Vagina (tissue), 2 donors: ENCODE measurements around the gene SPSB3. TPM values are rescaled to one million over a fixed set of nuclear protein-coding genes. Genes with fewer than 3 reads are reported as not detected.

Source experiments
- DNase-seq, 2 donors: peaks; one replicate each; pipeline ENCODE4 v3.0.0-alpha.2; 2017; ENCODE audit errors: extremely low spot score in 2 of 2
- H3K27ac ChIP-seq: fragments of 200-600 bp; sonication (generic); one replicate; pipeline ENCODE4 v1.5.1; 2019
- H3K27me3 ChIP-seq: fragments of 200-600 bp; sonication (generic); one replicate; pipeline ENCODE4 v1.5.1; 2019
- H3K36me3 ChIP-seq, 2 donors: fragments of 200-600 bp; sonication (generic); one replicate each; pipeline ENCODE4 v1.5.1; 2017 to 2019
- H3K4me1 ChIP-seq: fragments of 200-600 bp; sonication (generic); one replicate; pipeline ENCODE4 v1.5.1; 2019
- H3K4me3 ChIP-seq, 2 donors: fragments of 200-600 bp; sonication (generic); 1 replicate in 1 of 2; 2 replicates in 1 of 2; pipeline ENCODE4 v1.5.1; 2016 to 2019
- H3K9me3 ChIP-seq: fragments of 200-600 bp; sonication (generic); one replicate; pipeline ENCODE4 v1.5.1; 2019
- POLR2A ChIP-seq, 2 donors: fragments of 450-650 bp; IDR thresholded peaks; one replicate each; pipeline ENCODE4 v1.6.1; 2017; ENCODE audit warnings: antibody characterized with exemption in 2 of 2, mild to moderate bottlenecking in 2 of 2, moderate library complexity in 2 of 2
- POLR2AphosphoS5 ChIP-seq, 2 donors: sonication (generic); formaldehyde crosslinking; IDR thresholded peaks; one replicate each; pipeline ENCODE4 v1.9.0; 2017; ENCODE audit warnings: antibody characterized with exemption in 2 of 2, mild to moderate bottlenecking in 2 of 2, low read depth in 1 of 2; ENCODE audit not compliant: insufficient read depth in 1 of 2
- intact Hi-C: fragments of 100-400 bp; cut with DNase I; formaldehyde crosslinking; loops from one replicate; pipeline ENCODE4 v1.15.1; 2023
- total RNA-seq: library from RNA; depleted of rRNA; stranded (reverse); fragments of >200 nt; gene quantifications from one replicate; pipeline ENCODE4 v1.2.3, GENCODE V29; 2016
- TF ChIP-seq, protein P1 (sequence below), 3 experiments: fragments of 450-650 bp in 2 of 3; fragments of 200-600 bp in 1 of 3; sonication (generic) in 1 of 3; IDR thresholded peaks; one replicate each; pipeline ENCODE4 v1.5.1; 2017 to 2019; ENCODE audit warnings: antibody characterized with exemption in 3 of 3, mild to moderate bottlenecking in 2 of 3, moderate library complexity in 2 of 3

SPSB3 gene
- total RNA-seq, 1 donor from 2014 or later = 75.9 TPM

DNA sequence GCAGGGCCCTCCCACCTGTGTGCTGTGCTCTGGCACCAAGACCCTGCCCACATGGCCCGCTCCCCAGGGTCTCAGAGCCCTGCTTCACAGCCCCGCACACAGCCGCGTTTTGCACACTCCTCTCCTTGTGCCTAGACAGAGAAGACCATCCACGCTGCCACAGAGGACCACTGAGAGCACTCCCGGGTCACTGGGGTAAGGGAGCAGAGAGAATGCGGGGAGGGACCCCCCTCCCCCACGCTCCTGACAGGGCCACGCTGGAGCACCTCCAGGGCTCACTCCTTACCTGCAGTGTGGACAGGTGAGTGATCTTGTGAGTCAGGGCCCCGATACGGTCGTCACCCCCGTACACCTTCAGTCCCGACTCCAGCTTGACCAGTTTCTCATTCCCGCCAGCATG is 37.2 kb upstream of the SPSB3 start:
- Histone ChIP-seq H3K4me3 (no peak overlapping the region), H3K9me3 (no peaks in the 10 kb centered on the region), H3K27ac (no peak overlapping the region), H3K4me1 (peaks cover 6% of the 10 kb centered on the region), H3K36me3 (peaks cover 0 to 52% of the 10 kb centered on the region in 2 donors), H3K27me3 (no peaks in the 10 kb centered on the region)
- TF ChIP-seq POLR2AphosphoS5 (IDR thresholded peaks at IDR 0.05; ENCODE audit: insufficient read depth in 1 of 2, low read depth in 1 of 2) (no peak), POLR2A (IDR thresholded peaks at IDR 0.05) (no peak)
- TF ChIP-seq, protein P1, sequence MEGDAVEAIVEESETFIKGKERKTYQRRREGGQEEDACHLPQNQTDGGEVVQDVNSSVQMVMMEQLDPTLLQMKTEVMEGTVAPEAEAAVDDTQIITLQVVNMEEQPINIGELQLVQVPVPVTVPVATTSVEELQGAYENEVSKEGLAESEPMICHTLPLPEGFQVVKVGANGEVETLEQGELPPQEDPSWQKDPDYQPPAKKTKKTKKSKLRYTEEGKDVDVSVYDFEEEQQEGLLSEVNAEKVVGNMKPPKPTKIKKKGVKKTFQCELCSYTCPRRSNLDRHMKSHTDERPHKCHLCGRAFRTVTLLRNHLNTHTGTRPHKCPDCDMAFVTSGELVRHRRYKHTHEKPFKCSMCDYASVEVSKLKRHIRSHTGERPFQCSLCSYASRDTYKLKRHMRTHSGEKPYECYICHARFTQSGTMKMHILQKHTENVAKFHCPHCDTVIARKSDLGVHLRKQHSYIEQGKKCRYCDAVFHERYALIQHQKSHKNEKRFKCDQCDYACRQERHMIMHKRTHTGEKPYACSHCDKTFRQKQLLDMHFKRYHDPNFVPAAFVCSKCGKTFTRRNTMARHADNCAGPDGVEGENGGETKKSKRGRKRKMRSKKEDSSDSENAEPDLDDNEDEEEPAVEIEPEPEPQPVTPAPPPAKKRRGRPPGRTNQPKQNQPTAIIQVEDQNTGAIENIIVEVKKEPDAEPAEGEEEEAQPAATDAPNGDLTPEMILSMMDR (IDR thresholded peaks at IDR 0.05) = no peak
- intact Hi-C loops = no loop called here
- DNase-seq = no peak

DNA sequence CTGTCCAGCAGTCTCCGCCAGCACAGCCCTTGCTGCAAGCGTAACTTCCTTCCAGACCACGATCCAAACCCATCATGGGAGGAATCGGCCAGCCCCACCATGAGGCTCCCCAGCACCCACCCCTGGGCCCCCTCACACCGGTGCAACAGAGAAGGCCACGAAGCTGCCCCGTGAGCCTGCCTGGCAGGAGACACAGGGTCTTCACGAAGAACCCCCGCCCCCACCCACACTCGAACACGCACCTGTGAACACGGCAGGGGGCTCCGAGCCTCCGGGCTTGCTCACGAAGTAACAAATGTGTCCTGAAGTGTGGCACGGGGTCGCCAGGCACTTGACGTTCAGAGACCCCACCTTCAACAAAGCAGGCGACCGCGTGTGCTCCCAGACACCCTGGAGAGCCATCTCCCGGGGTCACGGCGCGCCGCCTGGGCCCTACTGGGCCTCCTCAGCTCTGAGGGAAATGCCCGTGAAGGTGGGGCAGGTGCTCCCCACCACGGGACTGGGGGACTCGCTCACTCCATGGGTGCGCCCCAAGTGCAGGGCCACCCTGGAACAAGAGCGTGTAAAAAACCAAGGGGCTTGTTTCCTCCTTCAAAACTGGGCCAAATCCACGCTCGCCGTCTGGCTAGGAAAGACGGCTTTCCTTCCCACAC is 36.6 kb upstream of the SPSB3 start:
- TF ChIP-seq POLR2A (IDR thresholded peaks at IDR 0.05) = no peak
- Histone ChIP-seq H3K36me3 (peaks cover 0 to 52% of the 10 kb centered on the region in 2 donors), H3K27me3 (no peaks in the 10 kb centered on the region)

GRCh38 chr16:1818204-1818872 is 36.0 kb upstream of the SPSB3 start:
- no peak overlapping the region for H3K4me3 ChIP-seq
- intact Hi-C loops = no loop called here
- no peaks in the 10 kb centered on the region for H3K9me3 ChIP-seq
- no peak for DNase-seq
- no peaks in the 10 kb centered on the region for H3K4me1 ChIP-seq
- peaks cover 0 to 58% of the 10 kb centered on the region in 2 donors for H3K36me3 ChIP-seq
- TF ChIP-seq POLR2A (IDR thresholded peaks at IDR 0.05) (no peak), POLR2AphosphoS5 (IDR thresholded peaks at IDR 0.05; ENCODE audit: insufficient read depth in 1 of 2, low read depth in 1 of 2) (no peak)
- TF ChIP-seq, protein P1 (IDR thresholded peaks at IDR 0.05) = no peak
- H3K27me3 ChIP-seq = no peaks in the 10 kb centered on the region
- no peak overlapping the region for H3K27ac ChIP-seq

More for the DNA sequence above, 36.6 kb upstream of the SPSB3 start:
- Histone ChIP-seq H3K4me1 (no peaks in the 10 kb centered on the region), H3K9me3 (no peaks in the 10 kb centered on the region), H3K4me3 (no peak overlapping the region), H3K27ac (no peak overlapping the region)
- DNase-seq = no peak
- intact Hi-C loops = no loop called here

- H3K27ac ChIP-seq = no peak overlapping the region
- H3K9me3 ChIP-seq = no peaks in the 10 kb centered on the region
- intact Hi-C loops = no loop called here
- no peaks in the 10 kb centered on the region for H3K4me1 ChIP-seq
- H3K36me3 ChIP-seq = peaks cover 0 to 59% of the 10 kb centered on the region in 2 donors
- H3K4me3 ChIP-seq = no peak overlapping the region
- DNase-seq = no peak
- TF ChIP-seq, protein P1 (IDR thresholded peaks at IDR 0.05) = no peak
- TF ChIP-seq POLR2AphosphoS5 (IDR thresholded peaks at IDR 0.05; ENCODE audit: insufficient read depth in 1 of 2, low read depth in 1 of 2) (no peak), POLR2A (IDR thresholded peaks at IDR 0.05) (no peak)
- H3K27me3 ChIP-seq = no peaks in the 10 kb centered on the region
These were observed 35.3 kb upstream of the SPSB3 start for GRCh38 chr16:1817716-1818115.

DNA sequence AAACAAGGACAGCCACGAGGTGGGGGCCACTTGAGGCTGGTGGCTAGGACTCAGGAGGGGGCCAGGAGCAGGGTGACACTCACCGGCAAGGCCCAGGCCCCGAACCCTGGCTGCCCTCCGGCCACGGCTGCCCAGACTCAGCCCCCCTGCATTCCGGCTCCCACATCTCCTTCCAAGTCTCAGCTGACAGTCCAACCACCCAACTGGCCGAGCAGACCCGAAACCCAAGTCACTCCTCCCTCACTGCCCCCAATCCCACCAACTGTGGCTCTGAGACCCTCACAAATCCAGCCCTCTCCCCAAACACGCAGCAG is 34.9 kb upstream of the SPSB3 start:
- H3K27me3 ChIP-seq = no peaks in the 10 kb centered on the region
- no peaks in the 10 kb centered on the region for H3K9me3 ChIP-seq
- H3K27ac ChIP-seq = no peak overlapping the region
- no peaks in the 10 kb centered on the region for H3K4me1 ChIP-seq
- no peak for DNase-seq
- H3K36me3 ChIP-seq = peaks cover 0 to 55% of the 10 kb centered on the region in 2 donors
- no peak overlapping the region for H3K4me3 ChIP-seq
- intact Hi-C loops = no loop called here
- TF ChIP-seq, protein P1 (IDR thresholded peaks at IDR 0.05) = no peak
- TF ChIP-seq POLR2AphosphoS5 (IDR thresholded peaks at IDR 0.05; ENCODE audit: insufficient read depth in 1 of 2, low read depth in 1 of 2) (no peak), POLR2A (IDR thresholded peaks at IDR 0.05) (no peak)
